Measurements from ENCODE around the gene TBC1D12. TPM values are rescaled to one million over a fixed set of nuclear protein-coding genes. Genes with fewer than 3 reads are reported as not detected.
"Not testable (repeated sequence)": the region's sequence is repeated elsewhere in the genome, so short reads cannot be mapped to it uniquely, and the experiment has no call there.

TBC1D12 gene
- total RNA-seq, 4 donors from 2014 or later, result 10.5 to 17.7 (median 12.8) TPM

DNA sequence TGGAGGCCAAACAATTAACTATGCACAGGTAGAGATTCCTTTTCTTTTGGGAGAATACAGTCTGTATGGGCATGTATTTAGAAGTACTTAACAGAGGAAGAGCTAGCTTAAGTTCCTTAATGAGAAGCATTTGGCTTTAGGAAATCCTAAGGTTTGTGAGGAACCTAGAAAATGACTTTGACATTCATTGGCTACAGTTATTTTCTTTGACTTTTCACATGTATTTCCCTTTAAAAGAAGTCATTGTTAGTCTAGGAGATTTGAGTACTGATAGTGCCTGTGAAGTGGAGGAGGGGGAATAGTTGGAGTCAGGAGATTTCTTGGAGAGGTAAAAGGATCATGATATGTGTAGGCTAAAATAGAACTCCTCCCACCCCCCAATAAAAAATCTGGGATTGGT lies 146.9 kb downstream of the TBC1D12 start:
- no peak overlapping the region for H3K4me3 ChIP-seq
- DNase-seq (ENCODE audit: low spot score in 2 of 2), result no peak
- peaks cover 19% of the 10 kb centered on the region for H3K4me1 ChIP-seq
- TF ChIP-seq CTCF (IDR thresholded peaks at IDR 0.05), result no peak
- no peak for TF ChIP-seq POLR2AphosphoS5 (IDR thresholded peaks at IDR 0.05)
- TF ChIP-seq EP300 (IDR thresholded peaks at IDR 0.05), result no peak
- TF ChIP-seq POLR2A (IDR thresholded peaks at IDR 0.05), result no peak
- no peaks in the 10 kb centered on the region for H3K36me3 ChIP-seq
- no peaks in the 10 kb centered on the region for H3K9me3 ChIP-seq
- no peaks in the 10 kb centered on the region for H3K27me3 ChIP-seq
- no peak overlapping the region for H3K27ac ChIP-seq

GRCh38 chr10:94567714-94568307 lies 165.5 kb downstream of the TBC1D12 start:
- not testable (repeated sequence) for H3K27ac ChIP-seq; H3K27me3 ChIP-seq; H3K4me3 ChIP-seq; H3K9me3 ChIP-seq; H3K4me1 ChIP-seq; DNase-seq (ENCODE audit: low spot score in 2 of 2); H3K36me3 ChIP-seq
- 93% methylated on average over 13 of the region's 13 CpGs for WGBS

DNA sequence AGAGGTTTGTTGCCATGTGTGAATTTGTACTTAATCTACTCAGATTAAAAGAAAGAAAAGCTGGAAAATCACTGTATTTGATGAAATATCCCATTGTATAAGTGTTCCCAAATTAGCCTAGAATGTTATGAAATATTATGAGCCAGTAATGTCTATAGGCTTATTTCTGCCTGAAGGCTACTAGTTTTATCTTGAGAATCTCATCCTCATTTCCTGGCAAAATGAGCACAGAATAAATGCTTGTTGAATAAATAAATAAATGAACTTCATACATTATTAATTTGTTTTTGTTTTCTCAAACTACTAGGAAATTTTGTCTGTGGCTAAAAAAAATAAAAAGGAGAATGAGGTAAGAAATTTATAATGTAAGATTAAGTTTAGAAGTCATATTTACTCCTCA lies 168.7 kb downstream of the TBC1D12 start:
- no peak for DNase-seq (ENCODE audit: low spot score in 2 of 2)
- Histone ChIP-seq H3K4me1 (no peaks in the 10 kb centered on the region), H3K4me3 (no peak overlapping the region), H3K27ac (no peak overlapping the region), H3K36me3 (no peaks in the 10 kb centered on the region), H3K9me3 (no peaks in the 10 kb centered on the region), H3K27me3 (no peaks in the 10 kb centered on the region)
- TF ChIP-seq EP300 (IDR thresholded peaks at IDR 0.05) (no peak), CTCF (IDR thresholded peaks at IDR 0.05) (no peak), POLR2AphosphoS5 (IDR thresholded peaks at IDR 0.05) (no peak), POLR2A (IDR thresholded peaks at IDR 0.05) (no peak)

- H3K9me3 ChIP-seq, result no peaks in the 10 kb centered on the region
- WGBS, result 60% methylated on average over 3 of the region's 3 CpGs
Measured at GRCh38 chr10:94571528-94571927, 169.2 kb downstream of the TBC1D12 start.

GRCh38 chr10:94578790-94579189 lies 176.4 kb downstream of the TBC1D12 start:
- H3K36me3 ChIP-seq, result no peaks in the 10 kb centered on the region
- DNase-seq (ENCODE audit: low spot score in 2 of 2), result no peak
- no peaks in the 10 kb centered on the region for H3K4me1 ChIP-seq
- no peaks in the 10 kb centered on the region for H3K27me3 ChIP-seq
- WGBS, result 90% methylated on average over 4 of the region's 4 CpGs
- H3K27ac ChIP-seq, result no peak overlapping the region
- H3K9me3 ChIP-seq, result no peaks in the 10 kb centered on the region
- TF ChIP-seq POLR2AphosphoS5 (IDR thresholded peaks at IDR 0.05) (no peak), POLR2A (IDR thresholded peaks at IDR 0.05) (no peak), EP300 (IDR thresholded peaks at IDR 0.05) (no peak), CTCF (IDR thresholded peaks at IDR 0.05) (no peak)
- H3K4me3 ChIP-seq, result no peak overlapping the region

More at GRCh38 chr10:94571528-94571927, 169.2 kb downstream of the TBC1D12 start:
- no peak for DNase-seq (ENCODE audit: low spot score in 2 of 2)
- Histone ChIP-seq H3K27me3 (no peaks in the 10 kb centered on the region), H3K4me1 (no peaks in the 10 kb centered on the region), H3K27ac (no peak overlapping the region), H3K4me3 (no peak overlapping the region), H3K36me3 (no peaks in the 10 kb centered on the region)
- TF ChIP-seq CTCF (IDR thresholded peaks at IDR 0.05) (no peak), POLR2AphosphoS5 (IDR thresholded peaks at IDR 0.05) (no peak), POLR2A (IDR thresholded peaks at IDR 0.05) (no peak), EP300 (IDR thresholded peaks at IDR 0.05) (no peak)

DNA sequence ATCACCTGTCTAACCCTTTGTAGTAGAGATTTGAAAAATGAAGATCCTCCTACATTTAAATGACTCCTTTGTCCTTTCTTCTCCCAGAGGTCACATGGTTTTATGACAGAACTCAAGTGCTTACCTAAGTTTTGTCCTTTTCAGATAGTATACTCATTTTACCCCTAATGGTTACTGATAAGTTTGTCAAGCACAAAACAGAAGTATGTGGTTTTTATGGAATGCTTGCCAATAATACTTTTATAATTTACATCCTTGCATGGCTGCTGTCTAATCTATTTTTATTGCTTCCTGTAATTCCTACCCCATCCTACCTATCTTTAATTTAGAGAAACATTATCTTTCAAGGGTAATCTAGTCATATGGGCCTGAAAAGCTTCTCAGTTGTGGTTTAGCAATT lies 180.8 kb downstream of the TBC1D12 start:
- H3K4me1 ChIP-seq, result no peaks in the 10 kb centered on the region
- no peak overlapping the region for H3K4me3 ChIP-seq
- TF ChIP-seq POLR2A (IDR thresholded peaks at IDR 0.05) (no peak), POLR2AphosphoS5 (IDR thresholded peaks at IDR 0.05) (no peak), CTCF (IDR thresholded peaks at IDR 0.05) (no peak), EP300 (IDR thresholded peaks at IDR 0.05) (no peak)
- H3K36me3 ChIP-seq, result no peaks in the 10 kb centered on the region
- no peaks in the 10 kb centered on the region for H3K27me3 ChIP-seq
- H3K9me3 ChIP-seq, result no peaks in the 10 kb centered on the region
- H3K27ac ChIP-seq, result no peak overlapping the region
- DNase-seq (ENCODE audit: low spot score in 2 of 2), result no peak

Measured in suprapubic skin (tissue), 4 donors.